NCI-H1694 (cell line): ENCODE measurements around the gene PRC1.

Experiments used
- DNase-seq: peaks from one replicate; lab custom pipeline; 2025; lab: John Stamatoyannopoulos, UW

PRC1 gene

GRCh38 chr15:90955624-90956273 lies 38.6 kb downstream of the PRC1 start:
- DNase-seq, result no peak

- peak; percentile 83 for DNase-seq
Measured at GRCh38 chr15:90954712-90955623, 39.4 kb downstream of the PRC1 start, which contains the start of gene RCCD1. TSS of gene RCCD1 (plus strand) at chr15:90954884. CDS start at chr15:90956735, 1,851 bp downstream.

GRCh38 chr15:90953947-90954711 lies 40.2 kb downstream of the PRC1 start:
- no peak for DNase-seq

- DNase-seq, result no peak
Measured at GRCh38 chr15:90952901-90953677, 41.2 kb downstream of the PRC1 start.

- DNase-seq, result no peak
Measured at GRCh38 chr15:90950676-90951075, 43.7 kb downstream of the PRC1 start.

GRCh38 chr15:90949979-90950675 lies 44.2 kb downstream of the PRC1 start:
- no peak for DNase-seq

- no peak for DNase-seq
Measured at GRCh38 chr15:90948506-90948905, 45.8 kb downstream of the PRC1 start.

- no peak for DNase-seq
Measured at GRCh38 chr15:90947577-90948357, 46.6 kb downstream of the PRC1 start.

GRCh38 chr15:90946941-90947576 lies 47.3 kb downstream of the PRC1 start:
- DNase-seq, result no peak

- DNase-seq, result no peak
Measured at GRCh38 chr15:90946538-90946937, 47.8 kb downstream of the PRC1 start.

GRCh38 chr15:90945091-90945490 lies 49.2 kb downstream of the PRC1 start:
- no peak for DNase-seq

GRCh38 chr15:90942354-90943120 lies 51.8 kb downstream of the PRC1 start:
- no peak for DNase-seq

GRCh38 chr15:90941038-90941437 lies 53.3 kb downstream of the PRC1 start:
- DNase-seq, result no peak

GRCh38 chr15:90939756-90940155 lies 54.6 kb downstream of the PRC1 start:
- DNase-seq, result no peak

- DNase-seq, result no peak
Measured at GRCh38 chr15:90938261-90938660, 56.1 kb downstream of the PRC1 start.

- DNase-seq, result no peak
Measured at GRCh38 chr15:90936823-90937222, 57.5 kb downstream of the PRC1 start.

- DNase-seq, result peak; percentile 64
Measured at GRCh38 chr15:90934949-90935751, 59.2 kb downstream of the PRC1 start, which contains the start of gene UNC45A. TSS of gene UNC45A (plus strand) at chr15:90935285. CDS start at chr15:90935325, 40 bp downstream.
